Measurements from ENCODE around the gene FBXL14. TPM values are rescaled to one million over a fixed set of nuclear protein-coding genes. Genes with fewer than 3 reads are reported as not detected.

The FBXL14 gene
- total and polyA plus RNA-seq, 3 experiments from 2014 or later = 20.5 to 30.4 (median 22.1) TPM

GRCh38 chr12:1517734-1518525 lies 76.5 kb downstream of the FBXL14 start:
- Histone ChIP-seq H3K27ac (ENCODE audit: low read depth, low read length) (no peak overlapping the region), H3K27me3 (ENCODE audit: insufficient read depth, low read length, poor library complexity, severe bottlenecking) (no peaks in the 10 kb centered on the region), H3K4me1 (ENCODE audit: insufficient read depth, low read length) (no peaks in the 10 kb centered on the region), H3K4me3 (ENCODE audit: low read length) (no peak overlapping the region), H3K9me3 (ENCODE audit: low read length) (no peaks in the 10 kb centered on the region), H3K36me3 (ENCODE audit: insufficient read depth, low read length) (no peaks in the 10 kb centered on the region)
- POLR2A ChIA-PET = no interaction called here
- Mint-ChIP-seq H3K9me3 (peaks cover 0 to 6% (median 2%) of the 10 kb centered on the region in 5 donors), H3K27me3 (peaks cover 8 to 25% of the 10 kb centered on the region in 2 donors), H3K4me3 (no peak overlapping the region), H3K36me3 (no peaks in the 10 kb centered on the region), H3K27ac (peak overlapping the region in 1 of 8 donors; percentile 69), H3K4me1 (no peaks in the 10 kb centered on the region)
- CTCF ChIA-PET = interaction anchor here (0.5 kb wide), 1 partner anchor 10 kb away, joined by 3 read pairs; no protein-coding TSS in a partner anchor
- no peak for DNase-seq

DNA sequence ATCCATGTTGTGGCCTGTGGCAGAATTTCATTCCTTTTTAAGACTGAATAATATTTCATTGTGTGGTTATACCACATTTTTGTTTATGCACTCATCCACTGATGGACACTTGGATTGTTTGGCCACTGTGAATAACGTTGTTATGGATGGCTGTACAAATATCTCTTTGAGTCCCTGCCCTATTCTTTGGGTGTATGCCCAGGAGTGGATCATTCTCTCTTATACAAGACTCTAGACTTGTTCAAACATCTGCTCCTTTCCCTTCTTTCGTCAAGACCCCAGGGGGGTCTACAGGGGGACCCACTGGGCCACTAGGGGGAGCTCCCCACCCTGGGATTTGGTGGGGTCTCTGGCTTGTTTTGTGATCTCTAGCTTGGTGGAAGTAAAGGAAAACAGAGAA lies 77.4 kb downstream of the FBXL14 start:
- no peaks in the 10 kb centered on the region for H3K4me1 Mint-ChIP-seq

More for the DNA sequence above, 77.4 kb downstream of the FBXL14 start:
- no peaks in the 10 kb centered on the region for H3K9me3 ChIP-seq (ENCODE audit: low read length)
- no peak for DNase-seq
- H3K4me1 ChIP-seq (ENCODE audit: insufficient read depth, low read length) = no peaks in the 10 kb centered on the region
- Mint-ChIP-seq H3K36me3 (no peaks in the 10 kb centered on the region), H3K27ac (no peak overlapping the region), H3K27me3 (peaks cover 8 to 24% of the 10 kb centered on the region in 2 donors), H3K4me3 (no peak overlapping the region), H3K9me3 (peaks cover 0 to 6% (median 2%) of the 10 kb centered on the region in 5 donors)
- H3K27ac ChIP-seq (ENCODE audit: low read depth, low read length) = no peak overlapping the region
- H3K4me3 ChIP-seq (ENCODE audit: low read length) = no peak overlapping the region
- no peaks in the 10 kb centered on the region for H3K36me3 ChIP-seq (ENCODE audit: insufficient read depth, low read length)
- CTCF ChIA-PET = no interaction called here
- H3K27me3 ChIP-seq (ENCODE audit: insufficient read depth, low read length, poor library complexity, severe bottlenecking) = no peaks in the 10 kb centered on the region
- POLR2A ChIA-PET = no interaction called here

Other genes with a start within 250 kb of the FBXL14 start
- not detected for gene WNT5B, start 34.6 kb upstream of the FBXL14 start, total RNA-seq
- gene WNT5B, start 34.6 kb upstream of the FBXL14 start, polyA plus RNA-seq = not detected
- 10 to 100 TPM; 54.1 to 63.9 TPM for gene ADIPOR2, start 96.5 kb upstream of the FBXL14 start, total RNA-seq
- gene ADIPOR2, start 96.5 kb upstream of the FBXL14 start, polyA plus RNA-seq = 2.4 TPM
- gene LRTM2, start 226.0 kb upstream of the FBXL14 start, total RNA-seq = under 1 TPM in 1 of 2 experiments, not detected in 1; 0.24 TPM
- gene LRTM2, start 226.0 kb upstream of the FBXL14 start, polyA plus RNA-seq = not detected

Measured in CD8-positive, alpha-beta memory T cell (primary cell).